HG03558 (cell line): Measurements from ENCODE around the gene PCDHGB3.
"Not testable (repeated sequence)": the region's sequence is repeated elsewhere in the genome, so short reads cannot be mapped to it uniquely, and the experiment has no call there.

Experiments used
- ATAC-seq: cut with Tn5 transposase; IDR thresholded peaks from one replicate; pipeline ENCODE4 v1.9.1; 2021; ENCODE audit warnings: moderate number of reproducible peaks; ENCODE audit not compliant: unreplicated experiment; ENCODE audit errors: extremely low read depth

Gene PCDHGB3

DNA sequence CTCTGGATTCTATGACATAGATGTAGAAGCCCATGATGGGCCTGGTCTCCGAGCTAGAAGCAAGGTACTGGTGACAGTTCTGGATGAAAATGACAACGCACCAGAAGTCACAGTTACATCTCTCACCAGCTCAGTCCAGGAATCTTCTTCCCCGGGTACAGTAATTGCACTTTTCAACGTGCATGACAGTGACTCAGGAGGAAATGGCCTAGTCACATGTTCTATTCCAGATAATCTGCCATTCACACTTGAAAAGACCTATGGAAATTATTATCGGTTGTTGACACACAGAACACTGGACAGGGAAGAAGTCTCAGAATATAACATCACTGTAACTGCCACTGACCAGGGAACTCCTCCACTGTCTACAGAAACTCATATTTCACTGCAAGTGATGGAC is 13.9 kb upstream of the PCDHGB3 start:
- no peak for ATAC-seq

DNA sequence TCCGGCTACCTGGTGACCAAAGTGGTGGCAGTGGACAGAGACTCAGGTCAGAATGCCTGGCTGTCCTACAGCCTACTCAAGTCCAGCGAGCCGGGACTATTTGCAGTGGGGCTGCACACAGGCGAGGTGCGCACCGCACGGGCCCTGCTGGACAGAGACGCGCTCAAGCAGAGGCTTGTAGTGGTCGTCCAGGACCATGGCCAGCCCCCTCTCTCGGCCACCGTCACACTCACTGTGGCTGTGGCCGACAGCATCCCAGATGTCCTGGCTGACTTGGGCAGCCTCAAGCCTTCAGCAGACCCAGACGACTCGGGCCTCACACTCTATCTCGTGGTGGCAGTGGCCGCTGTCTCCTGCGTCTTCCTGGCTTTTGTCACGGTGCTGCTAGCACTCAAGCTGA is 13.1 kb upstream of the PCDHGB3 start:
- ATAC-seq, result no peak

DNA sequence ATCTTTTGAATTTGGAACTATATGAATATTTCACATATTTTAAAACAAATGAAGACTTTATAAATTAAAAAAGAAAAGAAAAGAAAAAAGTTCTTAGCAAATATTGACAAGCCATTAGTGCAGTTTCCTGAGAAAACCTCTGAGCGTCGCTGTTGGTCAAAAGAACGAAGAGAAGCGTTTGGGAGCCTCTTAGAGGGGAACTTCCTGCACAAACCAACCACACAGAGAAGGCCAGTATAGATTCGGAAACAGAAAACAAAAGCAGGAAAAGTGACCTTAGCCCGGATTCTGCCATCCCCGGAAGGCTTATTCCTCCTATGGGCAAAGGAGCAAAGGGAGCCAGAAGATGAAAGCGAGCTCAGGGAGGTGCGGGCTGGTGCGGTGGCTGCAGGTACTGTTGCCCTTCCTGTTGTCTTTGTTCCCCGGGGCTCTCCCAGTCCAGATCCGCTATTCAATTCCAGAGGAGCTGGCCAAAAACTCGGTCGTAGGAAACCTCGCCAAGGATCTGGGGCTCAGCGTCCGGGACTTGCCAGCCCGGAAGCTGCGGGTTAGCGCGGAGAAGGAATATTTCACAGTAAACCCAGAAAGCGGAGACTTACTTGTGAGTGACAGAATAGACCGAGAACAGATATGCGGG is 10.1 kb upstream of the PCDHGB3 start, which contains the start of gene PCDHGB2:
TSS of gene PCDHGB2 (plus strand) at position 205 of the 637 bp plus-strand sequence. CDS start at position 347, 142 bp downstream.
- ATAC-seq, result no peak

DNA sequence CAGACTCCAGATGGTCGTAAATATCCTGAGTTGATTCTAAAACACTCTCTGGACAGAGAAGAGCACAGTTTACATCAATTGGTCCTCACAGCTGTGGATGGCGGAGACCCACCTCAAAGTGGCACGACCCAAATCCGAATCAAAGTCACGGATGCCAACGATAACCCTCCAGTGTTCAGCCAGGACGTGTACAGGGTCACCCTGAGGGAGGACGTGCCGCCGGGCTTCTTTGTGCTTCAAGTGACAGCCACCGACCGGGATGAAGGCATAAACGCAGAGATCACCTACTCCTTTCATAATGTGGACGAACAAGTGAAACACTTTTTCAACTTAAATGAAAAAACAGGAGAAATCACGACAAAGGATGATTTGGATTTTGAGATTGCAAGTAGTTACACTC is 9.4 kb upstream of the PCDHGB3 start:
- ATAC-seq, result no peak

DNA sequence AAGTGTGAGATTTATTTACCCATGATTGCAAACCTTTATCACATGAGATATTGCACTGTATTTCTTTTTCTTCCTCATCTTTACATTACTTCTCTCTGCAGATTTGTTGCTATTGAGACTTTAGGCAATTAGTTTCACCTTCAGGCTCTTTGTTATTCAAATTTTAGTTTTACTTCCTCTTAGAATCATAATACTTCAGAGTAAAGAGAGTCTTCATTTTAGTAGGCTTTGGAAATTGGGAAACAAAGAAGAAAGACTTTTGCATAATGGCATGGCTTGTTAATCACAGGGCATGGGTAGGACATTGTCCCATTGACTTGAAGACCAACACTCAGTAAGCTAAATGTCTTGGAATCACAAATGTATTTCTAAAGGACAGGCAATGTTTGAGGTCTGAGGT is 7.3 kb upstream of the PCDHGB3 start:
- no peak for ATAC-seq

DNA sequence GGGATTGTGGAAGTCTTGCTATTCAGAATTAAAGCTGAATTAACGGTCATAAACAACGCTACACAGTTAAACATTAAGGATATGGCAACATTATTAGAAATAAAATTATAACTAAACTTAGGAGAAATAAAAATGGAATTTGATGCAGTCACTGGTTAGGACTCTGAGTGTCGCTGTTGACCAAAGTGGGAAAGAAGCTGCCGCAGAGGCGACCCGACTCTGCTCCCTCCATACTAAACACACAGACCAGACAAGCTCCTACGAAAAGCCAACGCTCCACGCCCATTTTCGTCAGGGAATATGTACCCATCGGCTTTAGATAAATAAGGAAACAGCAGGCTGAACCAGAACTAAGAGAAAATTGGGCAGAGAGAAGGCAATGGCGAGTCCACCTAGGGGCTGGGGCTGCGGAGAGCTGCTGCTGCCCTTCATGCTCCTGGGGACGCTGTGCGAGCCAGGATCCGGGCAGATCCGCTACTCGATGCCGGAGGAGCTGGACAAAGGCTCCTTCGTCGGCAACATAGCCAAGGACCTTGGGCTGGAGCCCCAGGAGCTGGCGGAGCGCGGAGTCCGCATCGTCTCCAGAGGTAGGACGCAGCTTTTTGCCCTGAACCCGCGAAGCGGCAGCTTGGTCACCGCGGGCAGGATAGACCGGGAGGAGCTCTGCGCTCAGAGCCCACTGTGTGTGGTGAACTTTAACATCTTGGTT is 5.9 kb upstream of the PCDHGB3 start, which contains the start of gene PCDHGA5:
TSS of gene PCDHGA5 (plus strand) at position 211 of the 709 bp plus-strand sequence. CDS start at position 380, 169 bp downstream.
- no peak for ATAC-seq

DNA sequence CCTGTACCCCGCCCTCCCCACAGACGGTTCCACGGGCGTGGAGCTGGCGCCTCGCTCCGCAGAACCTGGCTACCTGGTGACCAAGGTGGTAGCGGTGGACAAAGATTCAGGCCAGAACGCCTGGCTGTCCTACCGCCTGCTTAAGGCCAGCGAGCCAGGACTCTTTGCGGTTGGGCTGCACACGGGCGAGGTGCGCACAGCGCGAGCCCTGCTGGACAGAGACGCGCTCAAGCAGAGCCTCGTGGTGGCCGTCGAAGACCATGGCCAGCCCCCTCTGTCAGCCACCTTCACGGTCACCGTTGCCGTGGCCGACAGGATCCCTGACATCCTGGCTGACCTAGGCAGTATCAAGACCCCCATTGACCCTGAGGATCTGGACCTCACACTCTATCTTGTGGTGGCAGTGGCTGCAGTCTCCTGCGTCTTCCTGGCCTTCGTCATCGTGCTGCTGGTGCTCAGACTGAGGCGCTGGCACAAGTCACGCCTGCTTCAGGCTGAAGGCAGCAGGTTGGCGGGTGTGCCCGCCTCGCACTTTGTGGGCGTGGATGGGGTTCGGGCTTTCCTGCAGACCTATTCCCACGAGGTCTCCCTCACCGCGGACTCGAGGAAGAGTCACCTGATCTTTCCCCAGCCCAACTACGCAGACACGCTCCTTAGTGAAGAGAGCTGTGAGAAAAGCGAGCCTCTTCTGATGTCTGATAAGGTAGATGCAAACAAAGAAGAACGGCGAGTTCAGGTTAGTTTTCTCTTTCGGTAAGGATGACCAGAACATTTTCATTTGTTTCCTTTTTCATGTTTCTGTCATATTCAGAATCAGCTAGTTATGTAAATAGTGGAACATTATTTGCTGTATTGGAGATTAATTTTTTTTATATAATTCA is 3.8 kb upstream of the PCDHGB3 start:
- no peak for ATAC-seq

DNA sequence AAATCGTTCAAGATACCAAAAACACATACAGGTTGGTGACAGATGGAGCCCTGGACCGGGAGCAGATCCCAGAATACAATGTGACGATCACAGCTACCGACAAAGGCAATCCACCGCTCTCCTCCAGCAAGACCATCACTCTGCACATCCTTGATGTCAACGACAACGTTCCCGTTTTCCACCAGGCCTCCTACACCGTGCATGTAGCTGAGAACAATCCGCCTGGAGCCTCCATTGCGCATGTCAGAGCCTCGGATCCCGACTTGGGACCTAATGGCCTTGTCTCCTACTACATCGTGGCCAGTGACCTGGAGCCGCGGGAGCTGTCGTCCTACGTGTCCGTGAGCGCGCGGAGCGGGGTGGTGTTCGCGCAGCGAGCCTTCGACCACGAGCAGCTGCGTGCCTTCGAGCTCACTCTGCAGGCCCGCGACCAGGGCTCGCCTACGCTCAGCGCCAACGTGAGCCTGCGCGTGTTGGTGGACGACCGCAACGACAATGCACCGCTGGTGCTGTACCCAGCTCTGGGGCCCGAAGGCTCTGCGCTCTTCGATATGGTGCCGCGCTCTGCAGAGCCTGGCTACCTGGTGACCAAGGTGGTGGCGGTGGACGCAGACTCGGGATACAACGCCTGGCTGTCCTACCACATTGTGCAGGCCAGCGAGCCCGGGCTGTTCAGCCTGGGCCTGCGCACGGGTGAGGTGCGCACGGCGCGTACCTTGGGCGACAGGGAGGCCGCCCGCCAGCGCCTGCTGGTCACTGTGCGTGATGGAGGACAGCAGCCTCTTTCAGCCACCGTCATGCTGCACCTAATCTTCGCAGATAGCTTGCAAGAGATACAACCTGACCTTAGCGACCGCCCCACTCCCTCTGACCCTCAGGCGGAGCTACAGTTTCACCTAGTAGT is 1.8 kb downstream of the PCDHGB3 start:
- ATAC-seq, result no peak

DNA sequence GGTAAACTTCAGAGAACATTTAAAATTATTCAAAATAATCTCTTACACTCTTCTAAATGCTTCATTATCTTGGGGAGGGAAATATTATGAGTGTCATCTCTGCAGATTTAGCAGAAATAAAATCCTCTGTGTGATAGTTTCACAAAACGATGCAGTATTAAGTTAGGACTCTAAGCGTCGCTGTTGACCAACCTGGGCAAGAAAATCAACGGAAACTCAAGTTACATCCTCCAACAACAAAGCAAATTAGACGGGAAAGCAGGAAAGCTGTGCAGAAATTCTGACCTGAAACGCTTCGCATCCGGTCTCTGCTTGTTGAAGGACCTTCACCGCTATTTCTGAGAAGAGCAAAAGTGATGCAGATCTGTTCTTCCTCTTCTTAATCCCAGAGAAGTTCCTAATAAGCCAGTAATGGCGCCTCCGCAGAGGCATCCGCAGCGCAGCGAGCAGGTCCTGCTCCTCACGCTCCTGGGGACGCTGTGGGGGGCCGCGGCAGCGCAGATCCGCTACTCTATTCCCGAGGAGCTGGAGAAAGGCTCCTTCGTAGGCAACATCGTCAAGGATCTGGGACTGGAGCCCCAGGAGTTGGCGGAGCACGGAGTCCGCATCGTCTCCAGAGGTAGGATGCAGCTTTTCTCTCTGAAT is 3.8 kb downstream of the PCDHGB3 start, which contains the start of gene PCDHGA6:
TSS of gene PCDHGA6 (plus strand) at position 219 of the 645 bp plus-strand sequence. CDS start at position 412, 193 bp downstream.
- ATAC-seq, result no peak

DNA sequence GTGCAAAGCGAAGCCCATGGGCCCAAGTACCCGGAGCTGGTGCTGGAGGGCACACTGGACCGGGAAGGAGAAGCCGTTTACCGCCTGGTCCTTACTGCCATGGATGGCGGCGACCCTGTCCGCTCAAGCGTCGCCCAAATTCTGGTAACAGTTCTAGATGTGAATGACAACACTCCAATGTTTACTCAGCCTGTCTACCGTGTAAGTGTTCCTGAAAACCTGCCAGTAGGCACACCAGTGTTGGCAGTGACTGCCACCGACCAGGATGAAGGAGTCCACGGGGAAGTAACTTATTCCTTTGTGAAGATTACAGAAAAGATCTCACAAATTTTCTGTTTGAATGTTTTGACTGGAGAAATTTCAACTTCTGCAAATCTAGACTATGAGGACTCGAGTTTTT is 4.6 kb downstream of the PCDHGB3 start:
- ATAC-seq, result no peak

DNA sequence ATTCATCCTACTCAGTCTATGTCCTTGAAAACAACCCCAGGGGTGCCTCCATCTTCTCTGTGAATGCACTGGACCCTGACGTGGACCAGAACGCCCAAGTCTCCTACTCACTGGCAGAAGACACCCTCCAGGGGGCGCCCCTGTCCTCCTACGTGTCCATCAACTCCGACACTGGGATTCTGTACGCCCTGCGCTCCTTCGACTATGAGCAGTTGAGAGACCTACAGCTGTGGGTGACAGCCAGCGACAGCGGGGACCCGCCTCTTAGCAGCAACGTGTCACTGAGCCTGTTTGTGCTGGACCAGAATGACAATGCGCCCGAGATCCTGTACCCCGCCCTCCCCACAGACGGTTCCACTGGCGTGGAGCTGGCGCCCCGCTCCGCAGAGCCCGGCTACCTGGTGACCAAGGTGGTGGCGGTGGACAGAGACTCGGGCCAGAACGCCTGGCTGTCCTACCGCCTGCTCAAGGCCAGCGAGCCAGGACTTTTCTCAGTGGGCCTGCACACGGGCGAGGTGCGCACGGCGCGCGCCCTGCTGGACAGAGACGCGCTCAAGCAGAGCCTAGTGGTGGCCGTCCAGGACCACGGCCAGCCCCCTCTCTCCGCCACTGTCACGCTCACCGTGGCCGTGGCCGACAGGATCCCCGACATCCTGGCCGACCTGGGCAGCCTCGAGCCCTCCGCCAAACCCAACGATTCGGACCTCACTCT is 5.6 kb downstream of the PCDHGB3 start:
- not testable (repeated sequence) for ATAC-seq

DNA sequence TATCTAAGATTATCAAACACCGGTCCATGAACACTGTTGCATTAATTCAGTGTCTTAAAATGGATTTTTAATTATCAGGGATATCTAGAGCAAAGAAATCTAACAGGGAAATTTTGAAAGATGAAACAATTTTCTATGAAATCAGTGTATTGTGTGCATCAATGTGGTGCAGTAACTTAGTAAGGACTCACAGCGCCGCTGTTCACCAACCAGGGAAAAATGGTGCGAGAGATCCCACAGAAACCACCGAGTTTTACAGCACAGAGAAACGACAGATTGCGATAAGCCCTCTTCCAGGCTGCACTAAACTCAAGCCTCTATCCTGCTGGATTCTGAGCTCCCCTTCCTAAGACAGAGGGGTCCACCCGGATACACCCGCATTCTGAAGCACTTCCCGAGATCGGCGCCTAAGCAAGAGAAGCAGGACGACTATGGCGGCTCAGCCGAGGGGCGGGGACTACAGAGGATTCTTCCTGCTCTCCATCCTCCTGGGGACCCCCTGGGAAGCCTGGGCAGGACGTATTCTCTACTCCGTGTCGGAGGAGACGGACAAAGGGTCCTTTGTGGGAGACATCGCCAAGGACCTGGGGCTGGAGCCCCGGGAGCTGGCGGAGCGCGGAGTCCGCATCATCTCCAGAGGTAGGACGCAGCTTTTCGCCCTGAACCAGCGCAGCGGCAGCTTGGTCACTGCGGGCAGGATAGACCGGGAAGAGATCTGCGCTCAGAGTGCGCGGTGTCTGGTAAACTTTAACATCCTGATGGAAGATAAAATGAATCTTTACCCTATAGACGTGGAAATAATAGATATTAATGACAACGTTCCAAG is 12.6 kb downstream of the PCDHGB3 start, which contains the start of gene PCDHGA7:
TSS of gene PCDHGA7 (plus strand) at position 274 of the 826 bp plus-strand sequence. CDS start at position 432, 158 bp downstream.
- ATAC-seq, result no peak

DNA sequence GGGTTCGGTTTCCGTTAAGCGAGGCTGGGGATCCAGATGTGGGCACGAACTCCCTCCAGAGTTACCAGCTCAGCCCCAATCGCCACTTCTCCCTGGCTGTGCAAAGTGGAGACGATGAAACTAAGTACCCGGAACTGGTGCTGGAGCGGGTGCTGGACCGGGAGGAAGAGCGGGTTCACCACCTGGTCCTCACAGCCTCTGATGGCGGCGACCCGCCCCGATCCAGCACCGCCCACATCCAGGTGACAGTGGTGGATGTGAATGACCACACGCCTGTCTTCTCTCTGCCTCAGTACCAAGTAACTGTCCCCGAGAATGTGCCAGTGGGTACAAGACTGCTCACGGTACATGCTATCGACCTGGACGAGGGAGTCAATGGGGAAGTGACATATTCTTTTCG is 13.3 kb downstream of the PCDHGB3 start:
- no peak for ATAC-seq

DNA sequence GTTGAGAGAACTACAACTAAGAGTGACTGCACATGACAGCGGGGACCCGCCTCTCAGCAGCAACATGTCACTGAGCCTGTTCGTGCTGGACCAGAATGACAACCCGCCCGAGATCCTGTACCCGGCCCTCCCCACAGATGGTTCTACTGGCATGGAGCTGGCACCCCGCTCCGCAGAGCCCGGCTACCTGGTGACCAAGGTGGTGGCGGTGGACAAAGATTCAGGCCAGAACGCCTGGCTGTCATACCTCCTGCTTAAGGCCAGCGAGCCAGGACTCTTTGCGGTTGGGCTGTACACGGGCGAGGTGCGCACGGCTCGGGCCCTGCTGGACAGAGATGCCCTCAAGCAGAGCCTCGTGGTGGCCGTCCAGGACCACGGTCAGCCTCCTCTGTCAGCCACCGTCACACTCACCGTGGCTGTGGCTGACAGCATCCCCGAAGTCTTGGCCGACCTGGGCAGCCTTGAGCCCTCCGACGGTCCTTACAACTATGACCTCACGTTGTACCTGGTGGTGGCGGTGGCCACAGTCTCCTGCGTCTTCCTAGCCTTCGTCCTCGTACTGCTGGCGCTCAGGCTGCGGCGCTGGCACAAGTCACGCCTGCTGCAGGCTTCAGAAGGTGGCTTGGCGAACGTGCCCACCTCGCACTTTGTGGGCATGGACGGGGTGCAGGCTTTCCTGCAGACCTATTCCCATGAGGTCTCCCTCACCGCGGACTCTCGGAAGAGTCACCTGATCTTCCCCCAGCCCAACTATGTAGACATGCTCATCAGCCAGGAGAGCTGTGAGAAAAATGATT is 14.6 kb downstream of the PCDHGB3 start:
- no peak for ATAC-seq

DNA sequence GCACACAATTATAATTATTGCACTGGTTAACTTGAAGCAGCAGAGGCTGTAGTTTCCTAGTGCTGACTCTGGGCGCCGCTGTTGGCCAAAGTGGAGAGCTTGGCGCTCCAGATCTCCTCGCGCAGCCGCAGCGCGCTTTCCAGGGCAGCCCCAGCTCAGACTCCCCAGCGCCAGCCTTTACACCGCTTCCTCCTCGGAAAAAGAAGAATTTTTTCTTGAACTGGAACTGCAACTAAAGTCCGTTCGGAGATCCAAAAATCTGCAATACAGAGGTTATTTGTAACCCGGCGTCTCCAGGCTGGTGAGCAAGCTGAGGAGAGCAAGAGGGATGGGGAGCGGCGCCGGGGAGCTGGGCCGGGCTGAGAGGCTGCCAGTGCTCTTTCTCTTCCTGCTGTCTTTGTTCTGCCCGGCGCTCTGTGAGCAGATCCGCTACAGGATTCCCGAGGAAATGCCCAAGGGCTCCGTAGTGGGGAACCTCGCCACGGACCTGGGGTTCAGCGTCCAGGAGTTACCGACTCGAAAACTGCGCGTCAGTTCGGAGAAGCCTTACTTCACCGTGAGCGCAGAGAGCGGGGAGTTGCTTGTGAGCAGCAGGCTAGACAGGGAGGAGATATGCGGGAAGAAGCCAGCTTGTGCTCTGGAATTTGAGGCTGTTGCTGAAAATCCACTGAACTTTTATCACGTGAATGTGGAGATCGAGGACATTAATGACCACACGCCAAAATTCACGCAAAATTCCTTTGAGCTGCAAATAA is 17.7 kb downstream of the PCDHGB3 start, which contains the start of gene PCDHGB4:
TSS of gene PCDHGB4 (plus strand) at position 142 of the 755 bp plus-strand sequence. CDS start at position 329, 187 bp downstream.
- not testable (repeated sequence) for ATAC-seq

DNA sequence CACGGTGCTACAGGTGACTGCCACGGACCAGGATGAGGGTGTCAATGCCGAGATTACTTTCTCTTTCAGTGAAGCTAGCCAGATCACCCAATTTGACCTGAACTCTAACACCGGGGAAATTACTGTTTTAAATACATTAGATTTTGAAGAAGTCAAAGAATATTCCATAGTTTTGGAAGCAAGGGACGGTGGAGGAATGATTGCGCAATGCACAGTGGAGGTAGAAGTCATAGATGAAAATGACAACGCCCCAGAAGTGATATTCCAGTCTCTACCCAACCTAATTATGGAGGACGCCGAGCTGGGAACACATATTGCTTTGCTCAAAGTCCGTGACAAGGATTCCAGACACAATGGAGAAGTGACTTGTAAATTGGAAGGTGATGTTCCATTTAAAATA is 18.6 kb downstream of the PCDHGB3 start:
- ATAC-seq, result no peak
